GM18526 (cell line): Measurements from ENCODE around the gene TMIGD2.

Source experiments
- POLR2A ChIP-seq: IDR thresholded peaks from 3 replicates; pipeline ENCODE4 v1.6.1; 2011; ENCODE audit not compliant: insufficient read length; ENCODE audit errors: extremely low read depth

Gene TMIGD2

DNA sequence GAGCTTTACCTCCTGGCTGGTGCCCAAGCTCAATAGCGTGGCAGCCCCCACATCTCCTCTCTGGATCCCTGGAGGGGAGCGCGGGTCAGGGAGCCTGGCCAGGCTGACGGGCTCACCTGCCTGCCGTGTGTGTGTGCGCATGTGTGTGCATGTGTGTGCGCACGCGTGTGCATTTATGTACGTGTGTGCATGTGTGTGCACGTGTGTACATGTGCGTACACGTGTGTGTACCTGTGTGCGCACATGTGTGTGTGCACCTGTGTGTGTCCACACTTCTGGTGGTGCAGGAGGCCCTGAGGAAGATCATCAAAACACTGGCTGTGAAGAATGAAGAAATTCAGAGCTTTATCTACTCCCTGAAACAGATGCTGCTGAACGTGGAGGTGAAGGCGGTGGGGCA, 3.5 kb upstream of the TMIGD2 start:
- TF ChIP-seq POLR2A = no peak

DNA sequence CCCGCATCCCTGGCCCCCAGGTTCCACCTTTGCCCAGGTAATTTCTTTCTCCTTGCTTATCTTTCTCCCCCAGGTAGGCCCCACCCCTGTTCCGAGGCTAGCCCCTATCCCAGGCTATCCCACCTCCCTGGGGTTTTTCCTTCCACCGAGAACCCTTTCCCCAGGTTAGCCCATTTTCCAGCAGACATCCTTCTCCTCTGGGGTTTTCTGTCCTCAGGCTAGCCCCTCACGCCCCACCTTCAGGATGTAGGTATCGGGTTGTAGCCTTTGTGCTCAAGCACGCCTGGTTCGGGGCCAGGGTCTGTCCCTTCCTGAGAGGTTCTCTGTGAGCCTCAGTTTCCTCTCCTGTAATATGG, 3.0 kb upstream of the TMIGD2 start:
- no peak for TF ChIP-seq POLR2A

DNA sequence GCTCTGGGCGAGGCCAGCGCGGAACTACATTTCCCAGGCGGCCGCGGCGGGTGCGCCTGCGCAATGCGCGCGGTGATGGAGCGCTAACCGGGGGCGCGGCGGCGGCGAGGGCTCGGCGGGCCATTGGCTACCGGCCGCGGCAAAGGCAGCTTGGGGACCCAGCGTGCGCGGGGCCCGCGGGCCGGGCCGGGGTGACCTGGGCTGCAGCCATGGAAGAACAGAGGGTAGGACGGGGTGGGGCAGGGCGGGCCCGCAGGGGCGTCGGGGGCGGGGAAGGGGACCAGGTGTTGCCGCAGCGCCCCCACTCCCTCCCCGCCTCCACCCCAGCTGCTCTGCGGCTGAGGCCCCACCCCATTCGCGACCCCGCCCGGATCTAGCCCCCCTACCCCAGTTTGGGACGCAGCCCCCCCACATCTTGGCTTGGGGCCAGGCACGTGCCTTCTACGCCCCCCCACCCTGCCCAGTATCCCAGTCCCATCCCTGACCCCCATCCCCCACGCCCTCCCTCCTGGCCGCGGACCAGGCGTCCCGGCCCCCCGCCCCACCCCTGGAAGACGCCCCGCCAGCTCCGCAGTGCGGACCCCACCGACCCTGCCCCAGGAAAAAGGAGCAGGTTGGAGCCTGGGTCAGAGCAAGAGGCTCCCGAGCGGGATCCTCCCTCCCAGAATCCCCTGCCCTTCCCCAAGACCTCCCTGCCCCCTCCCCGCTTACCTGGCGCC, 2.5 kb upstream of the TMIGD2 start, which contains the start of gene FSD1:
TSS of gene FSD1 (plus strand) at position 61 of the 719 bp plus-strand sequence. CDS start at position 210, 149 bp downstream.
- TF ChIP-seq POLR2A = no peak

DNA sequence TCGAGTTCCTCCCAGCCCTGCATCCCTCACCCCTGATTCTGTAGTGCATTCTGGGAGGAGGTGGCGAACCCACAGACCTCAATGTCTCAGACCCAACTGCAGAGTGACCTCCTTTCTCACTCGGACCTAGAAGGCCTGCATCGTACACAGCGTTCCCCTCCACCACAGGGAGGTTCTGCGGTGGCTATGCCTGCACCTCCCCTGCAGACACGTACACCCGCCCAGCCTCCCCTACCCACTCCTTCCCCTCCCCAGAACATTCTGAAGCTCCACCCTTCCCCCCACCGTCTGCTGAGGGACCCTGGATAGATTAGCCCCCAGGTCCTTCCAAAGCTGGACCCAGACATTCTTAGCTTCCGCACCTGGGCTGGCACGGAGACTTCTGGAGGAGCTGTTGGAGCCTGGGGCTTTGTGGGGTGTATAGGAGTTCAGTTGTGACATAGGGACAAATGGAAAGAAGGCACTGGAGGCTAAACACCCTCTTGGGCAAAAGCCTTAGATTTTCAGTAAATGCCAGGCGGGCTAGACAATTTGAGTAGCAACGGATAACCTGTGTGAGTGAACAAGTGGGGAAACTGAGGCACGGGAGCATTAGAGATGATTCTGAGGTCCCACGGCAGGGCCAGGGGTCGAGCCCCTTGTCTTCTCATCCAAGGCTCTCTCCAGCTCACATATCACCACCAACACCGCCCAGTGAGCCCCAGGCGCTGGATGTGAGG, 1.8 kb upstream of the TMIGD2 start:
- no peak for TF ChIP-seq POLR2A

DNA sequence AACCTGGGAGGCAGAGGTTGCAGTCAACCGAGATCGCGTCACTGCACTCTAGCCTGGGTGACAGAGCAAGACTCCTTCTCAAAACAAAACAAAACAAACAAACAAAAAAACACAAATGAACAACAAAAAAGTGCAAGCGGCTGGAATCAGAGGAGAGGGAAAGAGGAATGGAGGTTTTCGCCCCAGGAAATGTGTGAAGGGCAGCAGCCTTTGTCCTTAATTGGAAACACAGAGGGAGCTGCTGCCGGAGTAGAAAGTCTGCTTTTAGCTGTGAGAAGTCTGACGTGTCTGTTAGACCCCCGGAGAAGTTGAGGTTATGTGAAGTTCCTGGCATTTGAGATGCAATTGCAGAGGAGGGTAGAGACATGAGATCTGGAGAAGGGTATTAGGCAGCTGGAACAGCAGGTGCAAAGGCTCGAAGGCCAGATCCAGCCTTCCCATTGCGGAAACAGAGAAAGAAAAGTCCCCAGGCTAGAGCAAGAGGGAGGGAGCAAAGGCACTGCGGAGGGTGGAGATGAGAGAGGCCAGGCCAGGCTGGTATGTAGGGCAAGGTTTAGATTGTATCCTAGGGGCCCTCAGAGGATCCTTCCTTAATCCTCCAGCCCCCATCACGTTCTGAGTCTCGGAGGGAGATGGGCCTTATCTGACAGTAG, 473 bp downstream of the TMIGD2 start:
- TF ChIP-seq POLR2A = no peak

DNA sequence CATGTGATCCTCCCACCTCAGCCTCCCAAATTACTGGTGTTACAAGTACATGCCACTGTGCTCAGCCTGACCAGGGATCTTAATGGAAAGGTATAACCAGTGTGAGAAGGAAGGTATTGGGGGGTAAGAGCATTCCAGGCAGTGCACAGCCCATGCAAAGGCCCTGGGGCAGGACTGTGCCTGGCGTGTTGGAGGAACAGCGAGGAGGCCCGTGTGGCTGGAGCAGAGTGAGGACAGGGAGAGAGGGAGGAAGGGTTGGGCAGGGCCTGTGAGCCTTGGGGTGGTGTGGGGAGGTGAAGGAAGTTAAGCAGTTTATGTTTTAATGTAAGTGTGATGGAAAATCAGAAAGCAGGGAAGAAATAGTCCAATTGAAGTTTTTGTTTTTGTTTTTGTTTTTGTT, 1.6 kb downstream of the TMIGD2 start:
- no peak for TF ChIP-seq POLR2A

DNA sequence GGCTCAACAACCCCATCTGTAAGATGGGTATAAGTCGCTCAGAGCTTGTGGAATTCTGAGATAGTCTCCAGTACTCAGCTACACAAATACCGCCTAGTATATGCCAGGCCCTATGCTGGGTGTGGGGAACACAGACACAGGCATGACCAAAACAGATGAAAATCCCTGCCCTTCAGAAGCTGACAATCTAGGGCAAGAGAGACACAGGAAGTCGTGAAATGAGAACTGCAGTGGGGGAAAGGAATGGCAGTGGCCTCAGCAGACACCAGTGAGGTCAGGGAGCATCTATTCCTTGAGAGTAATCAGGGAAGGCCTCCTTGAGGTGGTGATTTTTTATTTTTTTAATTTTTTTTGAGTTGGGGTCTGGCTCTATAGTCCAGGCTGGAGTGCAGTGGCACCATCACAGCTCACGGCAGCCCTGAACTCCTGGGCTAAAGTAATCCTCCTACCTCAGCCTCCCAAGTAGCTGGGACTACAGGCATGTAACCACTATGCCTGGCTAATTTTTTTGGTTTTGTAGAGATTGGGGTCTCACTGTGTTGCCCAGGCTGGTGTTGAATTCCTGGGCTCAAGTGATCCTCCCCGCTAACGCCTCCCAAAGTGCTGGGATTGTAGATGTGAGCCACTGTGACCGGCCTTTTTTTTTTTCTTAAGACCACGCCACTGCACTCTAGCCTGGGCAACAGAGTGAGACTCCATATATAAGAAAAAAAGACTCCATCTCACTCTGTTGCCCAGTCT, 3.2 kb downstream of the TMIGD2 start:
- TF ChIP-seq POLR2A = no peak

DNA sequence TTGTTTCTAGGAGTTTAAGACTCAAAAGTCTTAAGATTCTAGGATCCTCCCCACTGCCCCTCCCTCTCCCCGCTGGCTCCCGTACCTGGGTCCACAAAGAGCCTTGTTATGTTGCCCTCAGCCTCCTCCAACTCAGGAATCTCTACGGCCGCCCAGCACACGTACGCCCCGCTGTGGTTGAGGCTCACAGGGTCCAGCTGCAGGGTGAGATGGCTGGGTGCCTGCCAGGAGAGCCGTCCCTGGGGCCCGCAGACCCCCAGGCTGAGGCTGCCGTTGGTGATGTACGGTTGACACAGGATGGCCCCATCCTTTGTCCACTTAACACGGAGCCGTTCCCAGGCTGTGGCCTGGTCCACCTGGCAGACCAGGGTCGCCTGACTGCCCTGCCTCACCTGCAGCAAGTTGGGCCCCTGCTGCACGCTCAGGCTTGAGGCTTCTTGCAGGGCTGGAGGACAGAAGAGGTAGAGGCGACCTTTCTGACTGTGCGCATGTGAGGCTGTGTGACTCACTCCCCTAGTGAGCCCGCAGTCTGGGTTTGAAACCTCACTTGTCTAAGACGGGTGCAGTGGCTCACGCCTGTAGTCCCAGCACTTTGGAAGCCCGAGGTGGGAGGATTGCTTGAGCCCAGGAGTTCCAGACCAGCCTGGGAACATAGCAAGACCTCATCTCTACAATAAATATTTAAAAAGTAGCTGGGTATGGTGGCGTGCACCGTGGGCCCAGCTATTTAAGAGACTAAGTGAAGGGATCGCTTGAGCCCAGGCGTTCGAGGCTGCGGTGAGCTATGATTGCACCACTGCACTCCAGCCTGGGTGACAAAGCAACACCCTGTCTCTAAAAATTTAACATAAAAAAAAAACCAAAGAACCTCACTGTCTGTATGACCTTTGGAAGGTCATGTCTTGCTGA, 4.0 kb downstream of the TMIGD2 start:
- TF ChIP-seq POLR2A = no peak

DNA sequence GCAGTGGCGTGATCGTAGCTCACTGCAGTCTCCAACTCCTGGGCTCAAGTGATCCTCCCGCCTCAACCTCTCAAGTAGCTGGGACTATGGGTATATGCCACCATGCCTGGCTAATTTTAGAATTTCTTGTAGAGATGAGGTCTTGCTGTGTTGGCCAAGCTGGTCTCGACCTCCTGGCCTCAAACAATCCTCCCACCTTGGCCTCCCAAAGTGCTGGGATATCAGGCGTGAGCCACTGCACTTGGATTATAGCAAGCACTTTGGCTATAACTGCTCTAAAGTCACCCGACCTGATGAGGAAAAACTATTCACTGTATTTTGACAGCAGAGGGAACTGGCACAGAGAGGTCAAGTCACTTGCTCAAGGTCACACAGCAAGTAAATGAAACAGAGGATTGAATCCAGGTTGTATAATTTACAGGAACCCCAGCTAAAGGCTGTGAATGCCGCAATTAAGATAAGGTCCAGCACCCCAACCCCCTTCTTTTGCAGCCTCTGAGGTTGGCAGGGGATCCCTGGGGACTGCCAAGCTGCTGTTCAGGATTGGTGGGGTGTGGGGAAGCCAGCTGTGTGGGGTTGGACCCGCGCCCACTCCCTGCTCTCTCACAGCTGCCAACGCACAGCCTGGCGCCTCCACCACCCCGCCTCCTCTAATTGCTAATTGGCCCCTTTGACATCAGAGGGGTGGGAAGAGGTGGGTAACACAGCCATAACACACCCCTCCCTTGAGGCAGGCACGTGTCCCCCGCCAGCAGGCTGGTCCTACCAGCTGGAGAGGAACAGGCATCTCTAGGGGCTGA, 6.0 kb downstream of the TMIGD2 start:
- TF ChIP-seq POLR2A = no peak

DNA sequence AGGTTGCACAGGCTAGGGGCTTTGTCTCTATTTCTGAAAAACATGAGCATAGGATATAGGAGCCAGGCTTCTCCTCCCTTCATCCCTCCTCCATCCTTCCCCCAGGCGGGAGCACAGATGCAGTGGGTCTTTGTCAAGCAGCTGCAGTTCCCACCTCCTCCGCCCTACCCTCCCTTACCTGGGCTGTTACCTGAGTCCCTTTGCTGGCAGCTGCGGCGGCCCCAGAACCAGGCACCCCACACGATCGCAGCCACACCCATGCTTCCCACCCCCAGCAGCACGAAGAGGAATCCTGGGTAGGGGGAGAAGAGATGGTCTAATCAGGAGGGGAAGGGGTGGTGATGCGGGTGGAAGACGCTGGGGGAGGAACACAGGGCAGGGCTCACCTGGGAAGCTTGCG, 7.8 kb downstream of the TMIGD2 start:
- TF ChIP-seq POLR2A = no peak

DNA sequence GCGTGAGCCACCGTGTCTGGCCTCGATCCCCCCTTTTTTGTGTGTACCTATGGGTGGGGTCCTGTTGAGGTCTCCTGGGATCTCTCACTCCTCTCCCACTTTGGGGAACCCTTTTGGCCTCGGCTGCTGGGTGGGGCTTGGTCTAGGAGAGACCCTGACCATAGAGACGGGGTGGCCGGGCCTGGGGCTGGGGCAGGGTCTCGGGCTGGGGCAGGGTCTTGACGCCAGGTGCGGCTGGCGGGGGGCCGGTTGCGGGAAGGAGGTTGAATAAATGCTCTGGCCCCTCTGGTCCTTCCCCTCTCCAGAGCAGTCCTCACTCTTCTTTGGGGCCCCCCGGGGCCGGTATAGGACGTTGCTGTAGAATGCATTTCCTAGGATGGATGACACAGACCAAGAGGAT, 9.7 kb downstream of the TMIGD2 start:
- TF ChIP-seq POLR2A = no peak

DNA sequence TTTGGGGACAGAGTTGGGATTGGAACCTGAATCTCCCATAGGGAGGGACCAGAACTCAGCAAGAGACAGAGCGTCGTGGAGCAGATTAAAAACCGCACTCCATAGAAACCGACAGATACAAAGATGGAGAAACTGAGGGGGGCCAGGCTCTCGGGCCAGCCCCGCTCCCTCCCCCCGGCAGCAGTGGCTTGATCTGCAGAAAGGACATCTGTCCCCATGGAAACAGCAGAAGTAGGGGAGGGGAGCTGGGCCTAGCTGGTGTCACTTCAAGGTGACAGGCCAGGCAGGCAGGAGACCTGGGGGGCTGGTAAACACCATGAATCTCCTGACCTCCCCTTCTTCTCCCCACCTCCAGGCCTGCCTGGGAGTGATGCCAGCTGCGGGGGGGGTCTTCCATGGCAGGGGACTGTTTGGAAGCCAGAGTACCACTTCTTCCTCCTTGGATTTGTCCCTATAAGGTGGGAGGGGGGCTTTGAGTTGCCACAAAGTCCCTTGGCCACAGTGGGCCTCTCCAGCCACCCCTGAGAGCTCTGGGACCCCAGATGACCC, 10.9 kb downstream of the TMIGD2 start:
- no peak for TF ChIP-seq POLR2A

DNA sequence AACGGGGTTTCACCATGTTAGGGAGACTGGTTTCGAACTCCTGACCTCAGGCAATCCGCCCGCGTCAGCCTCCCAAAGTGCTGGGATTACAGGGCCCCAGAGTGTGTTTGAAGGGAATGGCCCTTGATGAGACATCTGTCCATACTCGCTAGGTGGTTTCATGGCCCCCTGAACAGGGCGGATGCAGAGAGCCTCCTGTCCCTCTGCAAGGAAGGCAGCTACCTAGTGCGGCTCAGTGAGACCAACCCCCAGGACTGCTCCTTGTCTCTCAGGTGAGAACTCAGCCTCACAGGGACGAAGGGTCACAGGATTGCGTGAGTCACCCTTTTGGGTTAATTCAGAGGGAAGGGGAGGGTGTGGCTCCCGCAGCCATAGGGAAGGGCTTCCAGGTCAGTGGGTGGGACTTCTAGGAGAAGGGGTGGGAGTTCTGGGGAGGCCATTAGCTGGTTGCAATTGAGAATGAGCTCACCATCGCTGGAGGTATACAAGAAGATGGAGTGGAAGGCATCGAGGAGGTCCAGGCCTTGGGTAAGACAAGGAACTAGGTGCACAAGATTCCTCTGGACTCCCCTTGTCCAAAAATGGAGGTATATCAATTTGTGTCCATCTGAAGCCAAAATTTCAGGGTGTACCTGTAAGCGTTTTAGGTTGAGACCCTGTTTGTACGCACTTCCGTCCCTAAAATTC, 14.0 kb downstream of the TMIGD2 start:
- no peak for TF ChIP-seq POLR2A
